ENCODE results near the gene CERK.
"Not testable (repeated sequence)": the region's sequence is repeated elsewhere in the genome, so short reads cannot be mapped to it uniquely, and the experiment has no call there.

Gene CERK

GRCh38 chr22:46748908-46749675 is 11.0 kb upstream of the CERK start:
- DNase-seq (peak; percentile 61), ATAC-seq (peak; percentile 61)

GRCh38 chr22:46748206-46748907 is 10.3 kb upstream of the CERK start:
- no peak for ATAC-seq

GRCh38 chr22:46747646-46748045 is 9.6 kb upstream of the CERK start:
- ATAC-seq = no peak
- no peak for DNase-seq

More at GRCh38 chr22:46748206-46748907, 10.3 kb upstream of the CERK start:
- DNase-seq = no peak

- ATAC-seq (no peak), DNase-seq (no peak)
Observed at GRCh38 chr22:46746620-46747019, 8.6 kb upstream of the CERK start.

- ATAC-seq (no peak), DNase-seq (no peak)
Observed at GRCh38 chr22:46746192-46746591, 8.1 kb upstream of the CERK start.

- ATAC-seq (no peak), DNase-seq (no peak)
Observed at GRCh38 chr22:46744581-46744980, 6.5 kb upstream of the CERK start.

GRCh38 chr22:46742576-46743221 is 4.6 kb upstream of the CERK start:
- ATAC-seq (no peak), DNase-seq (no peak)

- DNase-seq (no peak), ATAC-seq (no peak)
Observed at GRCh38 chr22:46741974-46742519, 4.0 kb upstream of the CERK start.

- ATAC-seq (no peak), DNase-seq (no peak)
Observed at GRCh38 chr22:46740910-46741780, 3.1 kb upstream of the CERK start.

GRCh38 chr22:46739094-46739870 is 1.2 kb upstream of the CERK start:
- peak; percentile 68 for ATAC-seq
- DNase-seq = peak; percentile 72

GRCh38 chr22:46738647-46739093 is 618 bp upstream of the CERK start:
- peak; percentile 1 for ATAC-seq
- no peak for DNase-seq

GRCh38 chr22:46737105-46737975 is 712 bp downstream of the CERK start:
- peak; percentile 34 for ATAC-seq

GRCh38 chr22:46736705-46737104 is 1.3 kb downstream of the CERK start:
- DNase-seq (no peak), ATAC-seq (no peak)

More at GRCh38 chr22:46737105-46737975, 712 bp downstream of the CERK start:
- DNase-seq = peak; percentile 61

- no peak for ATAC-seq
- peak; percentile 17 for DNase-seq
Observed at GRCh38 chr22:46735747-46736608, 2.1 kb downstream of the CERK start.

GRCh38 chr22:46734830-46735453 is 3.1 kb downstream of the CERK start:
- ATAC-seq (peak; percentile 21), DNase-seq (peak; percentile 64)

- ATAC-seq, DNase-seq: not testable (repeated sequence)
Observed at GRCh38 chr22:46734213-46734722, 3.8 kb downstream of the CERK start.

GRCh38 chr22:46732513-46732912 is 5.5 kb downstream of the CERK start:
- DNase-seq (no peak), ATAC-seq (no peak)

GRCh38 chr22:46732041-46732379 is 6.0 kb downstream of the CERK start:
- DNase-seq (no peak), ATAC-seq (no peak)

Data from stimulated activated naive CD8-positive, alpha-beta T cell treated with anti-CD3 and anti-CD28 coated beads, Interleukin-15, Interleukin-2, amounts not matched to agents 100 U/mL and 50 U/mL, for 24 hours (primary cell).